DMS 273 treated with DMSO at 0.1 percent for 48 hours (cell line): ENCODE data around the gene NOP9.
"Not testable (repeated sequence)": the region's sequence is repeated elsewhere in the genome, so short reads cannot be mapped to it uniquely, and the experiment has no call there.

Experiments used
- DNase-seq: peaks from one replicate; lab custom pipeline; 2025; lab: John Stamatoyannopoulos, UW

NOP9 gene

DNA sequence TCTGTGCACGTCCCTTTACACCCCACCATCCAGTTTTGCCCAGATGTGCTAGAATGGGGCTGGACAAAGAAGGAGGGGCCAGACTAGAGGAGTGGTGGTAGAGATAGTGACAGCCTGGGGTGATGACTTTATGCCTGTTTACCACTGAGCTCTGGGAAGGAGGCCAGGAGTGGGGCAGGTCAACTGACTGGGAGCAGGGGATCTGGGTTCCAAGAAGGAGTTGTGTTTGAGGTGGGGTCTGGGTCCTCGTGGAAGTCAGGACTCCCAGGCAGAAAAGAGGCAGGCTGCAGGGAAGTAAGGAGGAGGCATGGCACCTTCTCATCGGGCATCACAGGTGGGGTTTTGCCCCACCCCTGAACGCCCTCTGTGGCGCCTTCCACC, 10.6 kb downstream of the NOP9 start:
- no peak for DNase-seq

DNA sequence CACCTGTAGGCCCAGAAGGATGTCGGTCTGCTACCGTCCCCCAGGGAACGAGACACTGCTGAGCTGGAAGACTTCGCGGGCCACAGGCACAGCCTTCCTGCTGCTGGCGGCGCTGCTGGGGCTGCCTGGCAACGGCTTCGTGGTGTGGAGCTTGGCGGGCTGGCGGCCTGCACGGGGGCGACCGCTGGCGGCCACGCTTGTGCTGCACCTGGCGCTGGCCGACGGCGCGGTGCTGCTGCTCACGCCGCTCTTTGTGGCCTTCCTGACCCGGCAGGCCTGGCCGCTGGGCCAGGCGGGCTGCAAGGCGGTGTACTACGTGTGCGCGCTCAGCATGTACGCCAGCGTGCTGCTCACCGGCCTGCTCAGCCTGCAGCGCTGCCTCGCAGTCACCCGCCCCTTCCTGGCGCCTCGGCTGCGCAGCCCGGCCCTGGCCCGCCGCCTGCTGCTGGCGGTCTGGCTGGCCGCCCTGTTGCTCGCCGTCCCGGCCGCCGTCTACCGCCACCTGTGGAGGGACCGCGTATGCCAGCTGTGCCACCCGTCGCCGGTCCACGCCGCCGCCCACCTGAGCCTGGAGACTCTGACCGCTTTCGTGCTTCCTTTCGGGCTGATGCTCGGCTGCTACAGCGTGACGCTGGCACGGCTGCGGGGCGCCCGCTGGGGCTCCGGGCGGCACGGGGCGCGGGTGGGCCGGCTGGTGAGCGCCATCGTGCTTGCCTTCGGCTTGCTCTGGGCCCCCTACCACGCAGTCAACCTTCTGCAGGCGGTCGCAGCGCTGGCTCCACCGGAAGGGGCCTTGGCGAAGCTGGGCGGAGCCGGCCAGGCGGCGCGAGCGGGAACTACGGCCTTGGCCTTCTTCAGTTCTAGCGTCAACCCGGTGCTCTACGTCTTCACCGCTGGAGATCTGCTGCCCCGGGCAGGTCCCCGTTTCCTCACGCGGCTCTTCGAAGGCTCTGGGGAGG, 11.3 kb downstream of the NOP9 start, which contains the start of gene LTB4R:
Gene LTB4R, plus strand, starts transcription at position 857 of the 959 bp plus-strand sequence. CDS start 4,150 bp downstream, outside the sequence.
- DNase-seq, result no peak

DNA sequence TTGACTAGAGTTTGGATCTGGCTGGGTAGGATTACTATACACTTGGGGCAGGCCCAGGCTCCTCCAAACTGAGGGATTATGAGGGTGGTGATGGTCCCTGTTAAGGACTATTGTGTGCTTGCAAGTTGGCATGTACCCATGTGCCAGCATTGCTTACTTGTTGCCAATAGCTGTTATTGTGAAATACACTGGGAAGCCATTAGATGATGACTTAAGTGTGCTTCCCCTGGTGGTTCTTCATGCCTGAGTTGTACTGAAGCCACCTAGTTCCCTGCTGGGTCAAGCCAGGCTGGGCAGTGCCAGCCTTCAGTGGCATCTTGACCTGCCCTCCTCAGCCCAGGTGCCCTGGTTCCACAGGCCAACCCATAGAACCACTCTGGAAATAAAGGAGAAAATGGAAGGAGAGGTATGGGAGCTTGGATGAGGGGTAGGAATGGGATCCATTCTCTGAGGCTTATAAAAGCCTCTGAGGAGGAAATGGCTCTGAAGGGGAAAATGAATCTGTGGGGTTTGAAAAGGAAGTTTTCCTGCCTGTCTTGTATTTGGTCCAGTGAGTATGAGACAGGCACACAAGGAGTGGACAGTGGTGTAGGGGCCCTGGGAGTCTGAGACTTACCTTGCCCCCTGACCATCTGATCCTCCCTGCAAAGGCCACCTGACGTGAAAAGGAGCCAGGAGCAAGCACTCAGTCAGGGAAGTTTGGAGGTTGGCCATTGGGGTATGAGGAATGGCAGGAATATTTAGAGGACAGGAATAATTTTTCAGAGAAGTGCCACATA, 12.4 kb downstream of the NOP9 start:
- no peak for DNase-seq

DNA sequence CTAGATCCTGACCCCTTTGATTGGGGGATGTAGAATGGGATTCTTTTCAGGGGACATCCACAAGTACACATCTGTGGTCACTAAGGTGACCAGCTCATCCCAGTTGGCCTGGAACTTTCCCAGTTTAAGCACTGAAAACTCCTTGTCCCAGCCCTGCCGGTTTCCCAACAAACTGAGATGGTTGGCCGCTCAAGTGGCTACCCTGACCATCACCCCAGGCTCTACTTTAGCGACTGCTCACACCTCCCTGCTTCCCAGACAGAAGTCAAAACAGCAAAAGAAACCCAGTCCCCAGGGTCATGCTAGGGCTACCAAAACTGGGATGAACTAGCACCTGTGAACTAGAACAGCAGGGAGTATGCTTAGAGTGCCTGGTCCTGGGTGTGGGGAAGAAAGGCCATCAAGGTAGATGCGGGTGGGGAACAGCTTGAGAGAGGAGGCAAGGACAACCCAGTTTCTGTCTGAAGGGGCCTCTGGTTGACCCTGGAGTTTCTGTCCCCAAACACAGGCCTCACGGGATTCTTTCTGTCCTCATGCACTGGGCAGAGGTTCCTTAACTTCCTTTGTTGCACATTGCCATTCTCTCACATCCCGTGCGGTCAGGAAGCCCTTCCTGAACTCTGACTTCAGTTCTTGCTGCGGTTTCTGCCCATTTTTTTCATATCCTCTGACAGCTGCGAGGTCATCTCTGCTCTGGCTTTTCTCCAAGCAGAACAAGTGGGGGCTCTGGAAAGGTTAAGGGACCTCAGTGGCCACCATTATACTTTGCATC, 13.3 kb downstream of the NOP9 start:
- DNase-seq, result no peak

DNA sequence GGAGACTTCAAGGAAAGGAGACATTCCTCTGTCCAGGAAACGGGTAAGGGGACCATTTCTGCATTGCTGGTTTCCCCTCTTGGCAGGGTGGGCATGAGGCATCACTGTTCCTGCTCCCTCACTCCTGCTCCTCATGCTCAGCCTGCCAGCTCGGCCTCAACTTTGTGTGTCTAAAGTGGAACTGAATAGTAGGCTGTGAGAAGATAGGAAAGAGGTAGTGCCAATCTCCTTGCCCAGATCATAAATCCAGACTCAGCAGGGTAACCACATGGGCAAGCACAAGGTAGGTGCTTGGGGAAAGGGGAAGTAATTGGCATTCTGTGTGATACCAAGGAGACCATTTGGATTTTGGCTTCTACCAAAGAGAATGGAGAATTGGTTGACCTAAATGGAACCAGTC, 14.3 kb downstream of the NOP9 start:
- no peak for DNase-seq

DNA sequence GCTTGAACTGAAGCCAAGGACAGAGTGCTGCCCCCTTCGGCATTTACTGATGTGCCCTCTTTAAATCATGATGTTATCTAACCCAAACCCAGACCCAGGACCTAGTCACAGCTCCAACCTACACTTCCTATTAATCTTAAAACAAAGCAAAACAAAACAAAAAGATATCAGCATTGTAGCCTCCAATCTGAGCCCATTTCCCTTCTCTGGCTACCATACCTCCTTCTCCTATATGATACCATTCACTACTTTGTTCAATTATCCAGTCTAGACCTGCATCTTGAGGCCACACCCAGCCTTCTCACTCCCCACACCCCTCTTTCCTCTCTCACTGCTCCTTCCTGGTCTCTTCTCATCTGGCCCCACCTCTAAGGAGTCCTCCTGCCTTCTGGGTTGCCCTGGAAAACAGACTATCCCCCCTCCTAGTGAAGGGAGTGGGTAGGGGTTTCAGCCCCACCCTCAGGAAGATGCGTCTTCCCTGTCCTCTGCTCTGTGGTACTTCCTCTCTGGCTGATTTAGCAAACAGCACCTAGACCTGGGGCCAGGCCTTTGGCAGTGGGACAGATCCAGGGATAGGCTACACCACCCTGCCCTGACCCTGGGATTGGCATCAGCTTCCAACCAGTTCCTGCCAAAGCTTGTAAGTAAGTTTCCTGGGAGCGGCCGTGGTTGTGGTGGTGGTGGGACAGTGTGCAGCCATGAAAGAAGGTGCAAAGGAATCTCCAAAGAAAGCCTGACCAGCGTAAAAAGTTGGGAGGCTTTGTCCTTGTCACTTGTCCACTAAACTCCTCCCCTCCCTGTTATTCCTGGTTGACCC, 14.9 kb downstream of the NOP9 start:
- DNase-seq, result no peak

DNA sequence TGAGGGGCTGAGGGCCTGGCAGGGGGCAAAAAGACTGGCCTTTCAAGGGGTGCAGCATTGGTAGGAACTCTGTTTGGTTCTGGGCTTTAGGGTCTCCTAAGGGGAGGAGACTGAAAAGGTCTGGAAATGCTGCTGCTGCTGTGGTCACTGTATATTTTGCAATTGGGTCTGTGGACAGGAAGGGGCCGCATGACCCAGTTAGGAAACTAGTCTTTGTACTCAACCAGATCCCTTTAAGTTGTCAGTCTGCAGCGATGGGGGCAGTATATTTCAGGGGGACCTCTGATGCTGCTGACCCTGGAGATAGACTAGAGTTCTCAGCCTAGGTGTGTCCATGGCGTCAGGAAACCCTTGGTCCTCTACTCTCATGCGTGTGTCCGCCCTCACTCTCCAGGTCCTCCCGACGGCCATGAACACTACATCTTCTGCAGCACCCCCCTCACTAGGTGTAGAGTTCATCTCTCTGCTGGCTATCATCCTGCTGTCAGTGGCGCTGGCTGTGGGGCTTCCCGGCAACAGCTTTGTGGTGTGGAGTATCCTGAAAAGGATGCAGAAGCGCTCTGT, 15.7 kb downstream of the NOP9 start:
- no peak for DNase-seq

DNA sequence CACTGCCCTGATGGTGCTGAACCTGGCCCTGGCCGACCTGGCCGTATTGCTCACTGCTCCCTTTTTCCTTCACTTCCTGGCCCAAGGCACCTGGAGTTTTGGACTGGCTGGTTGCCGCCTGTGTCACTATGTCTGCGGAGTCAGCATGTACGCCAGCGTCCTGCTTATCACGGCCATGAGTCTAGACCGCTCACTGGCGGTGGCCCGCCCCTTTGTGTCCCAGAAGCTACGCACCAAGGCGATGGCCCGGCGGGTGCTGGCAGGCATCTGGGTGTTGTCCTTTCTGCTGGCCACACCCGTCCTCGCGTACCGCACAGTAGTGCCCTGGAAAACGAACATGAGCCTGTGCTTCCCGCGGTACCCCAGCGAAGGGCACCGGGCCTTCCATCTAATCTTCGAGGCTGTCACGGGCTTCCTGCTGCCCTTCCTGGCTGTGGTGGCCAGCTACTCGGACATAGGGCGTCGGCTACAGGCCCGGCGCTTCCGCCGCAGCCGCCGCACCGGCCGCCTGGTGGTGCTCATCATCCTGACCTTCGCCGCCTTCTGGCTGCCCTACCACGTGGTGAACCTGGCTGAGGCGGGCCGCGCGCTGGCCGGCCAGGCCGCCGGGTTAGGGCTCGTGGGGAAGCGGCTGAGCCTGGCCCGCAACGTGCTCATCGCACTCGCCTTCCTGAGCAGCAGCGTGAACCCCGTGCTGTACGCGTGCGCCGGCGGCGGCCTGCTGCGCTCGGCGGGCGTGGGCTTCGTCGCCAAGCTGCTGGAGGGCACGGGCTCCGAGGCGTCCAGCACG, 16.4 kb downstream of the NOP9 start:
- DNase-seq, result no peak

DNA sequence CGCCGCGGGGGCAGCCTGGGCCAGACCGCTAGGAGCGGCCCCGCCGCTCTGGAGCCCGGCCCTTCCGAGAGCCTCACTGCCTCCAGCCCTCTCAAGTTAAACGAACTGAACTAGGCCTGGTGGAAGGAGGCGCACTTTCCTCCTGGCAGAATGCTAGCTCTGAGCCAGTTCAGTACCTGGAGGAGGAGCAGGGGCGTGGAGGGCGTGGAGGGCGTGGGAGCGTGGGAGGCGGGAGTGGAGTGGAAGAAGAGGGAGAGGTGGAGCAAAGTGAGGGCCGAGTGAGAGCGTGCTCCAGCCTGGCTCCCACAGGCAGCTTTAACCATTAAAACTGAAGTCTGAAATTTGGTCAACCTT, 16.9 kb downstream of the NOP9 start:
- no peak for DNase-seq

DNA sequence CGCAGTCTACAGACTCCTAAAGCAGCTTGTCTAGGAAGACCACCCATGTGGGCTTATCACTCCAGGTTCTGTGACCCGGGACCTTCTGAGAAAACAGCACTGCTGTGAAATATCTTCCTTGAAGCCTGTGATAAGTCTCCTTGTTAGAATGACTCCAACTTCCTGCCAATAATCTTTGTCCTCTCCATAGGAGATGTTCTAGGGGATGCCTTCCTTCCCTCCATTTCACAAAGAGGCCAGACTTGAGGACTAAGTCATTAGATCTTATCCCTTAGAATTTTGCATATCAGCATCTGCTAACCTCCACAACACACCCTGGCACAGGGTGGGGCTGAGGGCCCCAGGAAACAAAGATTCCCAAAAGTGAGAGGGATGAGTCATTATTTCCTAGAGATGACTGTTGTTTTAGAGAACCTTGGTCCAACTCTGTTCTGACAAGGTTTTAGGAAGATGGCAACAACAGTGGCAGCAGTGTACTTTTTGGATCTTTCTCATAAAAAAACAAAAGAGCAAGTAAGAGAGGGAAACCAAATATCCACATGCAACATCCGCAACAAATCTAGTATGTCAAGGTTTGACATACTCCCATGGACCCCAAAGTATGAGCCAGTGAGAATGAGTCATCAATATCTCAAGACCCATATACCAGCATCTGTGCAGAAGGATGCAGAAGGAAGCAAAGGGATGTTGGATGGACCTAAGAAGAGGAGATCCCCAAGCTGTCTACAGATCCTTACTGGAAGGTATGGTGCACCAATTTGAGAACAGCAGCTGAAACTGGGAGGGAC, 17.7 kb downstream of the NOP9 start:
- no peak for DNase-seq

DNA sequence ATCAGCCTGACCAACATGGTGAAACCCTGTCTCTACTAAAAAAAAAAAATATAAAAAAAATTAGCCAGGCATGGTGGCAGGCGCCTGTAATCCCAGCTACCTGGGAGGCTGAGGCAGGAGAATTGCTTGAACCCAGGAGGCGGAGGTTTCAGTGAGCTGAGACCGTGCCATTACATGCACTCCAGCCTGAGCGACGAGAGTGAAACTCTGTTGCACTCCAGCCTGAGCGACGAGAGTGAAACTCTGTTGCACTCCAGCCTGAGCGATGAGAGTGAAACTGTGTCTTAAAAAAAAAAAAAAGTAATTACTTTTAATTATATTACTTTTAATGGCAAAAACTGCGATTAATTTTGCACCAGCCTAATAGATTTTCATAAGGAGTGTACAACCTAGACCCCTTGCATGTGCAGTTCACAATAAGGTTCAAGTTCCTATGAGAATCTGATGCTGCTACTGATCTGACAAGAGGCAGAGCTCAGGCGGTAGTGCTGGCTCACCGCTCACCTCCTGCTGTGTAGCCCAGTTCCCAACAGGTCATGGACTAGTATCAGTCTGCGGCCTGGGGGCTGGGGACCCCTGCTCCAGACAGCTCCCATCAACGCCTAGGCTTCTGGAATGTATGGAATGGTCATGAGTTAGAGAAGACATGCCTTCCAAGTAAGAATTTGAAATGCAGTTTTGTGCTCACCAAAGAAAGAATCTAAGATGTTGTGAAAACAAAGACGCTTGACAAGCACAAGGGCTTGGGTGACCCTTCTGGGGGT, 21.7 kb downstream of the NOP9 start:
- DNase-seq, result no peak

DNA sequence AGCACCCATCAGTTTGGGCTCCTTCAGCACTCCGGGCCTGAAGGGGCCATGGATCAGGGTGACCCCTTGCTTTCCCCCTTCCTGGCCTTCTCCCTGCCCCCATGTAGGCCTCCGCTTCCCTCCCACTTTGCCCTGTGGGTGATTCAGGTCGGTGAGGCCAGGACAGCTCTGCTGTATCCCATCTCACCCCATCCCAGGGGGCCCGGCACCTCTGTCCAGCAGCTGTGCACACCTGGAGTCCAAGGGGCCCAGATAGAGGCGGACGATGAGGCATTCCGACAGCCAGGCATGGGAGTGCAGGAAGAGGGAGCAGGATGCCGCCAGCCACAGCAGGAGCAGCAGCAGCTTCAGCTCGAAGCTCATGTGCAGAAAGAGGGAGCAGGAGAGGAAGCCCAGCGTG, 23.0 kb downstream of the NOP9 start:
- DNase-seq, result no peak

DNA sequence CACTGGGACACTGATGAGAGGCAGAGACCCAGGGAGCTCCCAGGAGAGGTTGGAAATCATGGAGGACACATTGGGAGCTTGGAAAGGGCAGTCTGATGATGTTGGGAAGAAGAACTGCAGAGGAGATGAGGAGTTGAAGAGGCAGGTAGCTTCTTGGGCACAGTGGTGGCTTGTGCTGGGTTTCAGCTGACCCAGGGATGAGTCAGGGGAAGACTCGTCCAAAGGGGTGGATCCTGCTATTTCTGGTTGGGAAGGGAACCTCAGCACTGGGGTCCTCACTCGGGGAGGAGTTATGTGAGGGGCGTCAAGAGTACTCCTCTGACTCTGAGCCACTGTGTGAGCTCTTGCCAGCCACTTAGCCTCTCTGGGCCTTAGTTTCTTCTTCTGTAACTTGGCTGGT, 23.7 kb downstream of the NOP9 start:
- DNase-seq, result no peak

DNA sequence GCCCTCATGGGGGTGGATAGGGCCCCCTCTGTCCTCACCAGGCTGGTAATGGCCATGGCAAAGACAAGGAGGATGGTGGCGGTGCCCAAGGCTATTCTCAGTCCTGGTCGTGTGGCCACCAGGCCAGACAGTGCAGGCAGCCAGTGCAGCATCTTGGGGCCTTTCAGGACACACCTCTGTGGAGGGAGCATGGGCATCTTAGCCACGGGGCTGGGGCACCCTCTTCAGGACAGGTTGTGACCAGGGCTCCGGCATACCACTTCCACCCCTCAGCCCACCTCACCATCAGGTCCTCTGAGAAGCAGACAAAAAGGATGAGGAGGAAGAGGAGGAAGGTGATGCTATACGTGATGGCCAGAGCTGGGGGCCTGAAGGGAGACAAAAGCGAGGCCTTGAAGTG, 24.4 kb downstream of the NOP9 start:
- DNase-seq, result no peak

DNA sequence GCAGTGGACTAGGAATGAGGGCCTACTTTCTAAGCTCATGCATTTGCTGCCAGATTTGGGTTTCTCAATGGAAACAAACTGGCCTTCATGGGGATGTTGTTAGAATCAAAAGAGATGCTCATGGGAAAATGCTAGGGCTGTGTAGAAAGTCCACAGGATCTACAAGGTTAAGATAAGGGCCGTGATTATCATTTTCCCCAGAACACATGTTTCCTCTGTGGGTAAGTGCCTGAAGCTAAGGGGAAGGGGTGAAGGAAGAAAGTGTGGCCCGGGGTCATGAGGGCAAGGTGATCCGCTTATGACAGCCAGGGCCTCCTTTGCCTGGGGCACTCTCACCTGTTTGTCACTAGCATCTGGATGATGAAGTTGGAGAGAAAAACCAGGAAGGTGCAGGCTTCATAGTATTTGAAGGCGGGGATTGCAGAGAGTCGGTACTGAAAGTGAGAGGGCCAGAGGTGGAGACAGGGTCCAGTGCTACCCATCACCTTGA, 25.4 kb downstream of the NOP9 start:
- no peak for DNase-seq

DNA sequence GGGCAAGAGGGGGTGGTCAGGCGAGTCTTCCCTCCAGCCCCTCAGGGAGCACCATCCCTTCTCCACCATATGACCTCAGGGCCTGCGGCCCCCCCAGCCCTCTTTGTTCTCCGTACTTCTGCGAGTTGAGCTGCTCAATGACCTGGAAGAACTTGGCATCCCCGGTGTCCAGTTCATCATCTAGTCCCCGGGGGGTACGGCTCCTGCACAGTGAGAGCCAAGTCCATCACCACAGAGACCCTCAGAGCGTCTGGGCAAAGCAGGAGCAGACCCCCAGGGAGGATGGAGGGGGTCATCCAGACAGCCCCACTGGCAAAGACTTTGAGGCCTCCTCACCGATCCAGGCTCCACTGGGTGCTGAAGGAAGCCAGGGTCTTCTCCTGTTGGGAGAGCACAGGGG, 26.3 kb downstream of the NOP9 start:
- no peak for DNase-seq

DNA sequence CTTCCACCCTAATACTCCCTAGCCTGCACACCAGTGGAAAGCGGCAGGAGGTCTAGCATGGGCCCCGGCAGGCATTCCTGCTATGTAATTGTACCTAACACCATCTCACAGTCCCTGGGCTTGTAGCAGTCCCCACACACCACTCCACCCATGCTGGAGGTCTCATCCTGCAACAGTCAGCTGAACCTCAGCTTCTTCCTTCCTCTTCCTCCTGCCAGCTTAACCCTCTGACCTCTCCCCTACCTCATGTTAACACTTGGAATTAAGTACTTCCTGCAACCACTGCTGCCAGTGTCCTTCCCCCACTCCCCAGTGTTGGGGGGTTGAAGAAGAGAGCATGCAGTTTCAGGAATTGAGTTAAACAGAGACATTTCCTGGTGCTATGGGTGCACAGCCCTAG, 27.7 kb downstream of the NOP9 start:
- DNase-seq, result no peak

DNA sequence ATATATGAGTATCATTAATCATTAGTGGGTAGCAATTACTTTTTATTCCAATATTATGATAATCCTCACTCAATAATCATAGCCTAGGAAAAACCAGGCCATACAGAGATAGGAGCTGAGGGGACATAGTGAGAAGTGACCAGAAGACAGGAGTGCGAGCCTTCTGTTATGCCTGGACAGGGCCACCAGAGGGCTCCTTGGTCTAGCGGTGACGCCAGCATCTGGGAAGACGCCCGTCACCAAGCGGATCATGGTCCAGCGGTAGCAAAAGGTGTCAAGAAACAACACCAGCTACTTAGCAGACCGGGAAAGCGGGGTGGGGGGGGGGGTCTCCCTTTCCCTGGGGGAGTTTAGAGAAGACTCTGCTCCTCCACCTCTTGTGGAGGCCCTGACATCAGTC, 28.3 kb downstream of the NOP9 start:
- not testable (repeated sequence) for DNase-seq
